HG02763 (cell line): ENCODE data around the gene ZNF587B.
"Not testable (repeated sequence)": the region's sequence is repeated elsewhere in the genome, so short reads cannot be mapped to it uniquely, and the experiment has no call there.

ENCODE experiments used
- ATAC-seq: cut with Tn5 transposase; IDR thresholded peaks from one replicate; pipeline ENCODE4 v1.9.1; 2021; ENCODE audit warnings: mild to moderate bottlenecking, moderate library complexity; ENCODE audit not compliant: unreplicated experiment

The ZNF587B gene

GRCh38 chr19:57818378-57818777 is 11.7 kb upstream of the ZNF587B start:
- no peak for ATAC-seq

GRCh38 chr19:57819475-57820148 is 10.5 kb upstream of the ZNF587B start:
- peak; percentile 85 for ATAC-seq

GRCh38 chr19:57820599-57820998 is 9.5 kb upstream of the ZNF587B start:
- ATAC-seq, result no peak

GRCh38 chr19:57821095-57821494 is 9.0 kb upstream of the ZNF587B start:
- not testable (repeated sequence) for ATAC-seq

- not testable (repeated sequence) for ATAC-seq
These were observed 8.6 kb upstream of the ZNF587B start for GRCh38 chr19:57821501-57821900.

- not testable (repeated sequence) for ATAC-seq
These were observed 6.9 kb upstream of the ZNF587B start for GRCh38 chr19:57823155-57823554.

- ATAC-seq, result not testable (repeated sequence)
These were observed 6.5 kb upstream of the ZNF587B start for GRCh38 chr19:57823608-57824007.

- ATAC-seq, result no peak
These were observed 4.6 kb upstream of the ZNF587B start for GRCh38 chr19:57825511-57825910.

GRCh38 chr19:57829316-57829715 is 783 bp upstream of the ZNF587B start:
- no peak for ATAC-seq

- ATAC-seq, result not testable (repeated sequence)
These were observed 6.9 kb downstream of the ZNF587B start for GRCh38 chr19:57836991-57837390.

- not testable (repeated sequence) for ATAC-seq
These were observed 8.6 kb downstream of the ZNF587B start for GRCh38 chr19:57838622-57839191.

- ATAC-seq, result no peak
These were observed 11.1 kb downstream of the ZNF587B start for GRCh38 chr19:57841122-57841763.

GRCh38 chr19:57847164-57847563 is 17.1 kb downstream of the ZNF587B start:
- not testable (repeated sequence) for ATAC-seq

GRCh38 chr19:57849162-57849665 is 19.1 kb downstream of the ZNF587B start:
- ATAC-seq, result peak; percentile 23

GRCh38 chr19:57849666-57850473 is 19.8 kb downstream of the ZNF587B start, which contains the start of gene ZNF587:
ZNF587 (plus strand) TSS chr19:57849859; CDS start chr19:57850039, 180 bp downstream.
- peak; percentile 94 for ATAC-seq

GRCh38 chr19:57850553-57851017 is 20.5 kb downstream of the ZNF587B start:
- ATAC-seq, result no peak

GRCh38 chr19:57851812-57852603 is 21.9 kb downstream of the ZNF587B start:
- not testable (repeated sequence) for ATAC-seq

GRCh38 chr19:57854117-57854516 is 24.0 kb downstream of the ZNF587B start:
- not testable (repeated sequence) for ATAC-seq

- ATAC-seq, result not testable (repeated sequence)
These were observed 32.3 kb downstream of the ZNF587B start for GRCh38 chr19:57862351-57862750.
